GM18511 (cell line): ENCODE data around the gene PROK1.
"Not testable (repeated sequence)": the region's sequence is repeated elsewhere in the genome, so short reads cannot be mapped to it uniquely, and the experiment has no call there.

Experiments
- ATAC-seq: cut with Tn5 transposase; IDR thresholded peaks from one replicate; pipeline ENCODE4 v1.9.1; 2021; ENCODE audit warnings: mild to moderate bottlenecking, moderate library complexity; ENCODE audit not compliant: unreplicated experiment

PROK1 gene, protein sequence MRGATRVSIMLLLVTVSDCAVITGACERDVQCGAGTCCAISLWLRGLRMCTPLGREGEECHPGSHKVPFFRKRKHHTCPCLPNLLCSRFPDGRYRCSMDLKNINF

DNA sequence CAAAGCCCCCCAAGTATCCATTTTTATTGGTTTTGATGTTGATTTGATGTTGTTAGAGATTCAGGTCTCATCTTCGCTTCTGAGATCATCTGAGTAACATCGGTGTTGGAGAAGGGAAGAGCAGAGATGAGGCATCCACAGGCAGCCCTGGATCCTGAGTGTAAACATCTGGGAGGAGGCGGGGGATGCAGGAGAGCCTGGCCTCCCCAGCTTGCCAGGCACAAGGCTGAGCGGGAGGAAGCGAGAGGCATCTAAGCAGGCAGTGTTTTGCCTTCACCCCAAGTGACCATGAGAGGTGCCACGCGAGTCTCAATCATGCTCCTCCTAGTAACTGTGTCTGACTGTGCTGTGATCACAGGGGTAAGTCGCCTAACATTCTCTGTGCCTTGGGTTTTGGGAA, at the start of gene PROK1:
PROK1 (plus strand) TSS at position 221 of the 400 bp plus-strand sequence; CDS start at position 289, 68 bp downstream.
- ATAC-seq, result no peak

DNA sequence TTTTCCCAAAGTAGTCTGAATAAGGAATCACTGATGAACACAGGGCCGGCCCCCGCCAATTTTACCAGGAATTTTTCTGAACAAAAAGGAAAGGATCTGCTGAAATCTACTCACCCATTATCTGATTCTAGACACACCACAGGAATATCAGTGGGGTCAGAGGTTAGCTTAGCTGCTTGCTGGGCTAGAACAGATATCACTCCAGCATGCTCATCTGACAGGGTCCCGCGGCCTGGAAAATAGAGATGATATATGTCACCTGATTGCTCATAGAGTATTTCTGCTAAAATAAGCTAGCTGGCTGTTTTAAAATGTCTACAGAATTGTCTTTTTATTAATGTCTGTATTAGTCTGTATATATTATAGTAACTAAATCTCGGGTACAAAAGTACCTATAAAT, 47.1 kb upstream of the PROK1 start:
- ATAC-seq, result no peak

DNA sequence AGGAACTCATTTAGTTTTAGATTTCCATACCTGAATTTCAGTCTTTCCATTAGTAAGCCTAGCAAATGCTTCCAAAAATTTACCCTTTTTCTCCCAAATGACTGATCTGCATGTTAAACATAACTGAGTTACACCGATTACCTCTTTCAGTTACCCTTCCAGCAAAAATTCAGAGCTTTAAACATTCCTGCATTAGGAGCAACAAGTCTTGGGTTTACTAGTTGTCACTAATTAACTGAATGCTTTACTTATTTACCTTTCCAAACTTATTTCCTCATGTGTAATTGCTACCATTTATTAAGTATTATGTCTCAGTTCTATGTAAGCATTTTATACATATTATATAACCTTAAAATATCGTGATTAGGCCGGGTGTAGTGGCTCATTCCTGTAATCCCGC, 46.5 kb upstream of the PROK1 start:
- ATAC-seq, result no peak

DNA sequence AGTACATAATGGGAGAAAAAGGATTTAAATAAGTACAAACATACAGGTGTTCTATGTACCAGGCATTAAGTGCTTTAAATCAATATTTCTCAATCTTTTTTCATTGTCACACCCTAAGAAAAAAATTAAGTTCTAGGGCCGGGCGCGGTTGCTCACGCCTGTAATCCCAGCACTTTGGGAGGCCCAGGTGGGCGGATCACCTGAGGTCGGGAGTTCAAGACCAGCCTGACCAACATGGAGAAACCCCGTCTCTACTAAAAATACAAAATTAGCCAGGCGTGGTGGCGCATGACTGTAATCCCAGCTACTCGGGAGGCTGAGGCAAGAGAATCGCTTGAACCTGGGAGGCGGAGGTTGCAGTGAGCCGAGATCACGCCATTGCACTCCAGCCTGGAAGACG, 44.5 kb upstream of the PROK1 start:
- ATAC-seq, result not testable (repeated sequence)

DNA sequence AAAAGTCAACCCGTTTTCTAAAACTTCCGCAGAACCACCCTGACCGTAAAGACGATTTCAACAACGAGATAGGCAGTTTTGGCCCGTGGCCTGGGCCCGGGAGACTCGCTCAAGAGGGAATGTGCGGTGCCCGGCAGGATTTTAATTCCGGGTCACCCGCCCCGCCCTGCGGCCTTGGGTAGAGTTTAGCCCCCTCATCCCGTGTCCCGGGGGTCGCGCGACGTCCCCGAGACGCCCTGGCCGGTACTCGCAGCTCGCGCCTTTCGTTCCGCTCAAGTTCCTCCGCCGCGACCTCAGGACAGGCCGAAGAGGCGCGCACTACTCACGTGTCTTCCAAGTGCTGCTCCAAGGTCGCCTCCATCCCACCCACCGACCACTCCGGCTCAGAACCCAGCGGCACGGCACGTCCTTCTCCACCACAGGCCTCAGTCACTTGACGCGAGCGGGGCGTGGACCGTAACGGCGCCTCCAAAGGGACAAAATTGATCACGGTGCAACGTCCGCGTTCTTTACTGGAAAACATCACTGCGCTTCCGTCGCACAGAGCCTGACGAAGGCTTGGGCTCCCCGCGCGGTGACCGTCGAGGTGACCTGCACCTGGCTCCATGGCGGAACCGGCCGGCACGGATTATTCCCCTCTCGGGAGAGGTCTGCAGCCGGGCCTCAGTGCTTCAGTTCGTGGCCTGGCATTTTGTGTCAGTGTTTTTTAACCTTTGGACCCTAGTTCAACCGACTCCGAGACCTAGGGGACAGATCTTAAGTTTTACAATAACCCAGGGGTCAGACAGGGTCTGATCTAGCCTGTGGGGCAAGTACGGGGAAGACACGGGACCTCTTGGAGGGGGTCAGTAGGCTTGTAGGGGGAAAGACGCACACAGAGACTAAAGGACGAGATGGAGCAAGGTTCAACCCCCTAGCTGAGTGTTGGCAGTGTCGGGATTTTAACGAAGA, 43.4 kb upstream of the PROK1 start, which contains the start of gene LAMTOR5:
LAMTOR5 (minus strand) TSS at position 435 of the 951 bp plus-strand sequence; CDS start at position 361, 74 bp downstream.
- peak; percentile 89 for ATAC-seq

DNA sequence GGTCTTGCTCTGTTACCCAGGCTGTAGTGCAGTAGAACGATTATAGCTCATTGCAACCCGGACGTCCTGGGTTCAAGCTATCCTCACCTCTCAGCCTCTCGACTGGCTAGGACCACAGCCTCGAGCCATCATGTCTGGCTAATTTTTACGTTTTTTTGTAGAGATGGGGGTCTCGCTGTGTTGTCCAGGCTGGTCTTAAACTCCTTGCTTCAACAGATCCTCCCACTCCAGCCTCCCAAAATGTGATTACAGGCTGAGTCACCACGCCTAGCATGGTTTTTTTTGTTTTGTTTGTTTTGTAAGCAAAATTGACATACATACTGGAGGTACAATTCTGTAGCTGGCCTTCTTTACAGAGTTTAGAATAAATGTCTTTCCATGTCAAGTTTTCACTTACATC, 42.5 kb upstream of the PROK1 start:
- ATAC-seq, result no peak

DNA sequence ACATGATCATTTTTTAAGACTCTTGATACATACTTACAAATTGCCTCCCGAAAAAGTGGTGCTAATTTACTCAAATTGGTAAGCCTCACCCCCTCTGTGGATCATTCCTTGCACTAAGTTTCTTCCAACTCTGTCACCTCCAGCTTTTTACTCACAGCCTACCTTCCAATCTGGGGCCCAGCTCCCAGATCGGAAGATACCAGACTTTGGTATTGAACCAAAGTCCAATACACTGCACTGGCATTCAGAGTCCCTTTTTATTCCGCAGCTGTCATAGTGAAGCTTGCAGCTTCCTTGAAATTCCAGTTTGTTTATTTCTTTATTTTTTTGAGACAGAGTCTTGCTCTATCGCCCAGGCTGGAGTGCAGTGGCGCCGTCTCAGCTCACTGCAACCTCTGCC, 41.6 kb upstream of the PROK1 start:
- ATAC-seq, result no peak

DNA sequence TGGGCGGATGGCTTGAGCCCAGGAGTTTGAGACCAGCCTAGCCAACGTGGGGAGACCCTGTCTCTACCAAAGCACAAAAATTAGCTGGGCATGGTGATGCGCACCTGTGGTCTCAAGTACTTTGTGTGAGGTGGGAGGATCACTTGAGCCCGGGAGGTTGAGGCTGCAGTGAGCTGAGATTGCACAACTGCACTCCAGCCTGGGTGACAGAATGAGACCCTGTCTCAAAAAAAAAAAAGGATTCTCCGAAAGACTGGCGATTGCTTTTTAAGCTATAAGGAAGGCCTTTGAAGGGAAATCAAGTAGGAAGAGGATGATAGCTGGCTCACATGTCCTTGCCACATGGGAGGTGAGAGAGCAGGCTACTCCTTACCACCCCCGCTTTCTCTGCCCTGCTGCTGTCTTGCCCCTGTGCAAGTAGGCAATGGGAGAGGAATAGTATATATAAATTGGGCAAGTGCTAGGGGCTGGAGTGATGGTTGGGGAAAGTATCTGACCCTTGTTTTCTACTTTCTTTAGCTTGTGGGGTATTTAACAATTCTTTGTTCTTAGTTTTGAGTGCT, 39.7 kb upstream of the PROK1 start:
- ATAC-seq, result no peak

DNA sequence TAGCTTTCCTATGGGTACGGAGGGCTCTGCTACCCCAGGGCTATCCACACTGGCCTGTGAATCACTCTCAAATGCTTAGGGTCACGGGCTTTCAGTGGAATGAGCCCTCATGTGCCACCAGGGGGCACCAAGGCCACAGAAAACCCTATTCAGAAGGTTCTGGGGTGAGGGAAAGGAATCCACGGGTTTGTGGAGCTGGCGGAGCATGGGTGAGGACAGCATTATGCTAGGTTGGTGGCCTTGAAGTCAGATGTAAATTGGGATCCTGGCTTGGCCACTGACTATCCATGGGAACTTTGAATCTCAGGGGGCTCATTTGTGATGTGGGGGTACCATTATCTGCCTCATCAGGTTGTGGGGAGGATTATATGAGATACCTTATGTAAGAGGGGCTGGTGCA, 38.4 kb upstream of the PROK1 start:
- ATAC-seq, result peak; percentile 52

DNA sequence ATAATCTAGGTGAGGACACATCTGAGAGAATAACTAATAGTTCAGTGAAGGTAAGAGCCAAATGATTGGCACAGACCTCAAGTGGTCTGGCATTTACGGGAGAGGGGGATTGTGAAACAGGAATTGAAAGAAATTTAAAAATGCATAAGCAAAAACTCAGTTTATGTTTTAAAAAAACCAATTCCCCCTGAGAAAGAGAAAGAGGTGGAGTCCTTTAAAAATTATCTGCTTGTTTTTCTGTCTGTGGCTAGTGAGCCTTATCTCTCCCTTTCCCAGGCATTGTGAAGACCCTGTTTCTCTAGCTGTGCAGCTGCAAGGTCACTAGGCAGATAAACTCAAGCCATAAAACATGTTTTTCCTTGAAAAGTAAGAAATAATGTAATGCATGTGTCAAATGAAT, 37.9 kb upstream of the PROK1 start:
- ATAC-seq, result not testable (repeated sequence)

DNA sequence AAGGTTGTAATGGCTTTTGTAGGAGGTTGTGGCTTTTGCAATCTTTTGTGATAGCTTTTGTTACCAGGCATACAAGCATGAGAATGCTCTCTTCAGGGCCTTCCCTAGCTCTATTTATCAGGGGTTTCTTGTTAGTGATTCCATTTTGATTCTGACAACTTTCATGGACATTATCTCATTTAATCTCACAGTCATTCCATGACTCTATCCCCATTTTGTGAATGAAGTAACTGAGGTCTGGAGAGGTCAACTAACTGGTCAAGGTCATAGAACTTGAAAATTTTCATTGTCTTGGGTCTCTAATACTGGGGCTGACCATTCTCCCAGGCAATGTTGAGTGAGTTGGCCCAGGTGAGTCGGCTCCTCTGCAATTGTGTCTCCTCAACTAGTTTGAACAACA, 32.2 kb upstream of the PROK1 start:
- no peak for ATAC-seq

DNA sequence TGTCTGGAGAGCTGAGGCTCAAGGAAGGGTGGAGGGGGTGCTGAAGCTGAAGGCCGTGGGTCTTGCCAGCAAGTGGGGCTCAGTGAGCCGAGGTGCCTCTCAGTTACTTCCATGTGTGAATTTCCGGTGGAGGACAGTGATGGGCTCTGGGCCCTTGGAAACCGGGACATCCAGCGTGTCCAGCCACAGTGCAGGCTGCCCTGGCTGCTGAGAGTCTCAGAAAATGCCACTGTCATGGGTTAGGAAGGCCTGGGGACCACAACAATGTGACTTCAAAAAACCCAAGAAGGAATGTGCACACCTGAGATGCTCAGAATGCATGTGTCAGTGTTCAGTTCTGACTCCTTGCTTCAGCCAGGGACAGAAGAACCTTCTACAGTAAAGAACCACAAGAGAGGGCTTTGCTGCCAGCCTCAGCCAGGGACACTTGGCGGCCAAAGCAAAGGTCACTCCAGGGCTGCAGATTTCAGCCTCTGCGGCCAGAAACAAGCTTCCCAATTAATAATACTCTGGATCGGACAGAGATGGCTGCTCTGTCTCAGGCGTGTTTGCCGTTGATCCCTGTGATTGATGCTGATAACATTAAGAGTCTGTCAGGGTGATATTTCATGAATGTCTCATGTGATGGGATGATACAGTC, 30.8 kb upstream of the PROK1 start:
- no peak for ATAC-seq

DNA sequence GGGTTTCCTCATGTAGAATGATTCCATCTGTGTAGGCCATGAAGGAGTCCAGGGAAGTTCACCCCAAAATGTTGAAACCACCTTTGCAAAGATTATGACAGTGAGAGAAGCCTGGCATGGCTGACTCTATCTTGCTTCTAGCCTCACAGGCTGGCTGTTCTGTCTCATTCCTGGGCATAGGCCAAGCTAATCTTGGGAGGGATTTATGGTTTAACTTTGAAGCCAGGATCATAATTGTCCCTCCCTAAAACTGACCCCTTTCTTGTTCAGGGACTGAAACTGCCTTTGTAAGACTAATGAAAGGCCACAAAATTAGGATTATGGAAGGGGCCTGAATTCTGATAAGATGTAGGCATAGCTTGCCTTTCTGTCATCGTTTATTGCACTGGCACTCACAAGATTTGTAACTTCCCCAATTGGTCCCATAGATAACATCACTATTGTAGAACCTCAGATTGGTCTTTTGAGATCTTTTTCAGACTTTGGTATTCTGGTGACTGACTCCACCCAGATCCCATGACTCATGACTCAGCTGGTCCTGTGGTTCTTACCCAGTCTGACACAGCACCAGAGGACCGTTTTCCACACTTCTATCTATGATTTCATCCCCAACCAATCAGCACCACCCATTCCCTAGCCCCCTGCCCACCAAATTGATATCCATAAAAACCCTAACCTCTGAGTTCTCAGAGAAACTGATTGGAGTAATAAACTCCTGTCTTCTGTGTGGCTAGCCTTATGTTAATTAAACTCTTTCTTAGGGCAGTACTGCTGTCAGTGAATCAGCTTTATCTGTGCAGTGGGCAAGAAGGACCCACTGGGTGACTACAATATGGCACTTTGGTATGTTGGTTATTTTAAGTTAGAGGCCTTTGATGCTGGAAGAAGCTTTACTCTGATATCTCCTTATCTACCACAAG, 29.8 kb upstream of the PROK1 start:
- no peak for ATAC-seq

DNA sequence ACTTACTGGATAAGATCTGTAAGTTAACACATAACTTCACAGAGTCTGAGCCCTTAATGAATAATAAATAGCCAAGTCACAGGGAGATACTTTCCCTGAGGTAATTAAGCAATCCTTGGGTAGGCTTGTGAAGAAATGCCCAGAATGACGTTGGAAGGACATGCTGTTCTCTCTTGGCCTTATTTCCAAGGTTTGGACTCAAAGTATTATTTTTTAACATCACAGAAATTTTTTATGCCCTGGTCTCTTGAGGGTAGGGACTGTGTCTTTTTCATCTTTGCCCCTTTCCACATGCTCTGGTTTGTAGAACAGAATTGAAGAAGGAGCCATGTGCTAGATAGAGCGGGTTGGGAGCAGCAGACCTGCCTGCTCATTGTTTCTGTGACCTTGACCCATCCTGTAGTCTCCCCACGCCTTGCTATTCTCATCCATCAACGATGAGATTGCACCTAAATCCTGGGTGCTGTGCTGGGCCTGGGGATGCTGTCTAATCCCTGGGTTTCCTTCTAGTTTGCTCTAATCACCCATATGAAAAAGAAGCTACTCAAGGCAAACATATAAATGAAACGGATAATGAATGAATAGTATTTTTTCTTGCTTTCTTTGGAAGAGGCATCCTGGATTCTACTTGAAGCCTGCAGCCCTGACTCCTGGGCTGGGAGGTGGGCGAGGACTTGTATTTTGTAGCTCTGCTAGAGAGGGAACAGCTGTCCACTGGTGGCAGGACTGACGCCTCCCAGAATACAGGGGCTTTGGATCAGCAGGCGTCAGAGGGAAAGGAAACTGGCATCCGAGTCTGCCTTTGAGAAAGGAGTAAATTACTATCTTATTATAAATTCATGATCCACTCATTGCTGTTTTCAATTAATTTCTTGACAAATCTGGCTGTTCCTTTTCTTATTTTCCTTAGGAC, 26.0 kb upstream of the PROK1 start:
- ATAC-seq, result no peak

DNA sequence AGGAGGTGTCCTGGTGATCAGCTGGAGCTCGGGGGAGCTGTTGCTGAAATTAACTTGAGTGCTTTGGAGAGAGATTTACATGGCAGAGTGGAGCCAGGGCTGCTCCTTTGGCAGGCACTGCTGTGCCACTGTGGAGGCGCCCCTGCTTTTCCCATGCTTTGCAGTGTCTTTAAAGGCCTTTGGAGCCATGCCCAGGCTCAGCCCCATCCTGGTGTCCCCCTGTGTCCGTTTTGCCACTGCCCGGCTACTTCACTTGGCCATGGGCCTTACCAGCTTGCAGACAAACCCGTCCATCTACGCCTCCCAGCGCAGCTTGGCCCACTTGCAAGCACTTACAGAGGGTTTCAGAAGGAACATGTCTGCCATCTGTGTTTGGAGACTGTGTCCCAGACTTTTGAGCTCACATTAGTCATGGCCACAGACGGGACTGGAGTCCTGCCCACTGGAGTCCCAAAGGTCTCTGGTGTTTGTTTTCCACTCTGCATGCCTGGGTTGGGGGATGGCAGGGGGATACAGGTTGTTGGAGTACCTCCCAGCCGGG, 25.3 kb upstream of the PROK1 start:
- ATAC-seq, result no peak

DNA sequence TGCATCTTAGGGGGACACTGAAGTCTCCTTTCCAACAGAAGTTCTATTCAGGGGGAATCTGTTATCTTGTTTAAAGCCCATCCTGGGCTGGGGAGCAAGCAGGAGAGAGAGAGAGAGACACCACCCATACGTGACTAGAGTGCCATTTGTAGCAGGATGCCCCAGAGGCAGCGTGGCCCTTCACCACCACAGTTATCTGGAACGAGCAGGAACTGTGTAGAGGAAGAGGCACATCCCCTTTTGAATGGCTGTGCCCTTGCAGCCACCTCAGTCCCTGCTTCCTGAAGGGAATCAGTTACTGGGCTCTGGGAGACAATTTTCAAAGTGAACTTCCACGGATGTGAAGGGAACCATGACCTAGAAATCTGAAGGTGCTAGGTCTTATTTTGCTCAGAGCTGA, 24.1 kb upstream of the PROK1 start:
- ATAC-seq, result no peak

DNA sequence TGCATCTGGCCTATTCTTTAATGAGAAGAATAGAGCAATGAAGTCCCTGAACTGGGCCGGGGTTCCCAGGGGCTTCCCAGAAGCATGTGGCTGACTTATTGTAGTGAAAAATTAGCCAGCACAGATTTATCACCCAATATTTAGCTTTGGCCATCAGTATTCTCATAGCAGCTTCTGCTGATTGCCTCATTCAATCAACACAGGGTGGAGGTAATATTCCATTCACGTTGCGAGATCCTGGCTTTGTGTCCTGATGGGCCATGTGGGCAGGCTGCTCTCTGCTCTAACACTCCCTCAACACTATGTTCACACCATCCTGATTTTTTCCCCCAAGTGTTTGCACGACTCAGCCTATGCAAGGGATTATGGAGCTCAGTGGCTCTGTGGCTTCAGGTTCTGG, 22.0 kb upstream of the PROK1 start:
- ATAC-seq, result no peak

DNA sequence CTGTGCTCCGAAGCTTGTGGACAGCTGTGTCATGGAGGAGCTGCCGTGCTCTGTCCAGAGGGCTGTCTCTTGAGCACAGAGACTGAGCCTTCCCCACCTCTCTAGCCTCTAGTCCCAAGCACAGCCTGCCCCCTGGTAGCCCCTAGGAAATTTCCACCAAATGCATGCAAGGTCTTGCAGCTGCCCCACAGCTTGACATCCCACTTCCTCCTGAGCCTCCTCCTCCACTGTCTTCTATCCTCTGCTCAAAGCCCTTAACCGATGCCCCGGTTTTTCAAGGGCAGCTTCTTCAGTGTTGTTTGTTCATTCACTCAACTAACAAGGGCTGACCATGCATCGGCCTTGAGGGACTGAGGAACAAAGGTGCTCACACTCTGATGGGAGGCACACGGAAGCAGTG, 20.6 kb upstream of the PROK1 start:
- no peak for ATAC-seq

DNA sequence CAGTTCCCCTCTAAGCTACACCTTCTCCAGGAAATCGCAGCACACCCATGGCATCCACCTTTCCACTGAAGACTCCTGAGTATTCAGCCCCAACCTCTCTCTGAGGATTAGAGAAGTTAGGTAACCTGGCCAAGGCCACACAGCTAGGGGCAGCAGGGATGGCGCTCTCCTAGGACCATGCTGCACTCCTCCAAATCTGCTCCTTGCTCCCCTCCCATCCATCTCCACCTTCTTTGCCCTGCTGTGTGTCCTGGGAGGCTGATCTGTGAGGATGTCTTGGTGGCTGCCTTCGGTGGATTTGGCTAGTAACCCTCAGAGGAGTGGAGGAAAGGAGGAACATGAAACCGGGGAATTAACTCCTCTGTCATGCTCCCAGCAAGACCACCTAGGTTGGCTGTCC, 20.0 kb upstream of the PROK1 start:
- no peak for ATAC-seq
